Fibroblast of skin of left biceps (primary cell): ENCODE measurements around the gene UBAC1.

Source experiments
- DNase-seq, 2 experiments: peaks; one replicate each; pipeline ENCODE4 v3.0.0-alpha.2; 2013; ENCODE audit warnings: low read depth in 2 of 2

The UBAC1 gene

GRCh38 chr9:135941288-135941995 lies 19.7 kb downstream of the UBAC1 start:
- DNase-seq = no peak

GRCh38 chr9:135939351-135940265 lies 21.6 kb downstream of the UBAC1 start:
- no peak for DNase-seq

GRCh38 chr9:135937521-135938489 lies 23.4 kb downstream of the UBAC1 start:
- no peak for DNase-seq

GRCh38 chr9:135933114-135933513 lies 28.1 kb downstream of the UBAC1 start:
- no peak for DNase-seq

- DNase-seq = no peak
Measured at GRCh38 chr9:135932656-135933055, 28.5 kb downstream of the UBAC1 start.

- DNase-seq = no peak
Measured at GRCh38 chr9:135931349-135931820, 29.8 kb downstream of the UBAC1 start.

GRCh38 chr9:135930446-135931345 lies 30.5 kb downstream of the UBAC1 start:
- no peak for DNase-seq

- DNase-seq = no peak
Measured at GRCh38 chr9:135929656-135930445, 31.3 kb downstream of the UBAC1 start.

- no peak for DNase-seq
Measured at GRCh38 chr9:135928731-135929655, 32.2 kb downstream of the UBAC1 start.

GRCh38 chr9:135928074-135928730 lies 33.0 kb downstream of the UBAC1 start:
- no peak for DNase-seq

- no peak for DNase-seq
Measured at GRCh38 chr9:135927195-135928013, 33.8 kb downstream of the UBAC1 start.

- no peak for DNase-seq
Measured at GRCh38 chr9:135926402-135927194, 34.6 kb downstream of the UBAC1 start.

- DNase-seq = no peak
Measured at GRCh38 chr9:135925496-135926133, 35.6 kb downstream of the UBAC1 start.

GRCh38 chr9:135924628-135925338 lies 36.4 kb downstream of the UBAC1 start:
- DNase-seq = no peak

- DNase-seq = no peak
Measured at GRCh38 chr9:135923508-135923907, 37.7 kb downstream of the UBAC1 start.
